Keratinocyte (primary cell): ENCODE data around the gene GINS1. TPM values are rescaled to one million over a fixed set of nuclear protein-coding genes. Genes with fewer than 3 reads are reported as not detected.

Source experiments
- DNase-seq: peaks from one replicate; pipeline ENCODE4 v3.0.0-alpha.2; 2011; ENCODE audit warnings: low read depth, missing footprints, low spot score
- FAIRE-seq: peaks from 2 replicates; lab custom pipeline; 2011; peaks lifted over from hg19 to GRCh38; lab: Jason Lieb, UNC
- H2AFZ ChIP-seq: 2 replicates; pipeline ENCODE4 v1.6.0; 2012; ENCODE audit warnings: low read length, control low read depth, inconsistent platforms; ENCODE audit not compliant: control insufficient read depth
- H3K27ac ChIP-seq: 2 replicates; pipeline ENCODE4 v1.5.1; 2011; ENCODE audit warnings: low read length; ENCODE audit not compliant: control insufficient read depth, insufficient read depth
- H3K27me3 ChIP-seq: 3 replicates; pipeline ENCODE4 v1.6.0; 2011; ENCODE audit warnings: low read length; ENCODE audit not compliant: control insufficient read depth, insufficient read depth; ENCODE audit errors: extremely low read depth
- H3K36me3 ChIP-seq, 2 experiments: 2 replicates in 1 of 2; 3 replicates in 1 of 2; pipeline ENCODE4 v1.5.1; 2011; ENCODE audit warnings: low read length in 2 of 2, mild to moderate bottlenecking in 1 of 2; ENCODE audit not compliant: control insufficient read depth in 2 of 2, insufficient read depth in 2 of 2; ENCODE audit errors: extremely low read depth in 1 of 2
- H3K4me1 ChIP-seq: 3 replicates; pipeline ENCODE4 v1.5.1; 2011; ENCODE audit warnings: low read length; ENCODE audit not compliant: control insufficient read depth, insufficient read depth; ENCODE audit errors: extremely low read depth
- H3K4me2 ChIP-seq: 3 replicates; pipeline ENCODE4 v1.6.0; 2011; ENCODE audit warnings: low read depth, low read length; ENCODE audit not compliant: control insufficient read depth, insufficient read depth; ENCODE audit errors: extremely low read depth
- H3K4me3 ChIP-seq, 3 experiments: fragments of 200-600 bp in 1 of 3; sonication (generic) in 1 of 3; 2 replicates in 2 of 3; 3 replicates in 1 of 3; pipeline ENCODE4 v1.5.1; 2011 to 2016; ENCODE audit warnings: low read length in 3 of 3, mild to moderate bottlenecking in 3 of 3, control low read depth in 2 of 3, inconsistent platforms in 1 of 3, low read depth in 1 of 3, mixed read lengths in 1 of 3, mixed run types in 1 of 3, moderate library complexity in 1 of 3; ENCODE audit not compliant: control insufficient read depth in 2 of 3, insufficient read depth in 2 of 3; ENCODE audit errors: extremely low read depth in 1 of 3
- H3K79me2 ChIP-seq: 2 replicates; pipeline ENCODE4 v1.6.0; 2012; ENCODE audit warnings: low read length; ENCODE audit not compliant: control insufficient read depth, insufficient read depth
- H3K9ac ChIP-seq: 3 replicates; pipeline ENCODE4 v1.6.0; 2011; ENCODE audit warnings: low read length; ENCODE audit not compliant: control insufficient read depth, insufficient read depth; ENCODE audit errors: extremely low read depth
- H3K9me1 ChIP-seq: 3 replicates; pipeline ENCODE4 v1.6.0; 2011; ENCODE audit warnings: low read length; ENCODE audit not compliant: control insufficient read depth, insufficient read depth; ENCODE audit errors: extremely low read depth
- H3K9me3 ChIP-seq: 2 replicates; pipeline ENCODE4 v1.5.1; 2012; ENCODE audit warnings: low read depth, low read length; ENCODE audit not compliant: control insufficient read depth
- H4K20me1 ChIP-seq: 3 replicates; pipeline ENCODE4 v1.6.0; 2011; ENCODE audit warnings: low read length; ENCODE audit not compliant: control insufficient read depth, insufficient read depth; ENCODE audit errors: extremely low read depth
- EZH2 ChIP-seq: IDR thresholded peaks from one replicate; pipeline ENCODE4 v1.6.1; 2012; ENCODE audit warnings: inconsistent platforms, mild to moderate bottlenecking, low read length, moderate library complexity
- dilution Hi-C: fragments of 300-500 bp; cut with MboI; formaldehyde crosslinking; loops from one replicate; pipeline ENCODE4 v1.7.0; 2020; ENCODE audit warnings: low sequenced_read_pairs; ENCODE audit not compliant: extremely low pct_ligation_motif_present
- polyA plus RNA-seq, 5 experiments: library from polyadenylated mRNA; depleted of rRNA in 3 of 5; stranded (reverse) in 3 of 5; stranded (forward) in 1 of 5; unstranded in 1 of 5; fragments of >200 nt; gene quantifications; 1 replicate in 1 of 5; 2 replicates in 3 of 5; 3 replicates in 1 of 5; pipeline versions ENCODE4 v1.2.1 to v1.2.3, GENCODE V29; 2011 to 2012; ENCODE audit warnings: missing spikeins in 2 of 5, low read depth in 1 of 5, low replicate concordance in 1 of 5
- TF ChIP-seq, protein P1 (sequence below), 3 experiments: IDR thresholded peaks in 1 of 3; conservative IDR thresholded peaks in 1 of 3; optimal IDR thresholded peaks in 1 of 3; 2 replicates in 2 of 3; 3 replicates in 1 of 3; pipeline versions ENCODE3 to v1.5.1; 2011; ENCODE audit warnings: low read length in 3 of 3, mild to moderate bottlenecking in 3 of 3, moderate library complexity in 2 of 3, control low read depth in 1 of 3, inconsistent platforms in 1 of 3; ENCODE audit not compliant: insufficient read depth in 2 of 3; ENCODE audit errors: extremely low read depth in 1 of 3

The GINS1 gene
- polyA plus RNA-seq, 1 donor (not counting 4 experiments of a cell fraction or from before 2014, with no cell fraction given), result 12.5 TPM

DNA sequence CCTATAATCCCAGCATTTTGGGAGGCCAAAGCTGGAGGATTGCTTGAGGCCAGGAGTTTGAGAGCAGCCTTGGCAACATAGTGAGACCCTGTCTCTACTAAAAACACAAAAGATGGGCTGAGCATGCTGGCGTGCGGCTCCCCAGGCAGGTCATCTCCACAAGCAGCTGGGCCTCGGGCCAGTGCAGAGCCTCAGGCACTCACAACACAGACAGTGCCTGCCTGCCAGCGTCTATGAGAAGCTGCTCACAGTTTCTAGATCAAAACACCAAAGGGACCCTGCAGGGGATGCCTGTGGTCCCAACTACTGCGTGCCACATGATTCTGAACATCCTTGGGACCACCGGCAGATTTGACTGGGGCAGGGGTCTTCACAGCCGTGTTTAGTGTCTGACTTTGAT is 59.4 kb downstream of the GINS1 start:
- Histone ChIP-seq H3K36me3 (no peaks in the 10 kb centered on the region), H3K27me3 (no peaks in the 10 kb centered on the region), H3K9ac (no peak overlapping the region), H3K4me2 (no peak overlapping the region), H4K20me1 (no peaks in the 10 kb centered on the region), H3K4me3 (no peak overlapping the region), H3K79me2 (no peaks in the 10 kb centered on the region), H3K9me3 (no peaks in the 10 kb centered on the region), H3K4me1 (no peaks in the 10 kb centered on the region), H2AFZ (no peak overlapping the region), H3K9me1 (no peaks in the 10 kb centered on the region), H3K27ac (no peak overlapping the region)
- DNase-seq, result no peak
- dilution Hi-C loops, result no loop called here
- TF ChIP-seq, protein P1, sequence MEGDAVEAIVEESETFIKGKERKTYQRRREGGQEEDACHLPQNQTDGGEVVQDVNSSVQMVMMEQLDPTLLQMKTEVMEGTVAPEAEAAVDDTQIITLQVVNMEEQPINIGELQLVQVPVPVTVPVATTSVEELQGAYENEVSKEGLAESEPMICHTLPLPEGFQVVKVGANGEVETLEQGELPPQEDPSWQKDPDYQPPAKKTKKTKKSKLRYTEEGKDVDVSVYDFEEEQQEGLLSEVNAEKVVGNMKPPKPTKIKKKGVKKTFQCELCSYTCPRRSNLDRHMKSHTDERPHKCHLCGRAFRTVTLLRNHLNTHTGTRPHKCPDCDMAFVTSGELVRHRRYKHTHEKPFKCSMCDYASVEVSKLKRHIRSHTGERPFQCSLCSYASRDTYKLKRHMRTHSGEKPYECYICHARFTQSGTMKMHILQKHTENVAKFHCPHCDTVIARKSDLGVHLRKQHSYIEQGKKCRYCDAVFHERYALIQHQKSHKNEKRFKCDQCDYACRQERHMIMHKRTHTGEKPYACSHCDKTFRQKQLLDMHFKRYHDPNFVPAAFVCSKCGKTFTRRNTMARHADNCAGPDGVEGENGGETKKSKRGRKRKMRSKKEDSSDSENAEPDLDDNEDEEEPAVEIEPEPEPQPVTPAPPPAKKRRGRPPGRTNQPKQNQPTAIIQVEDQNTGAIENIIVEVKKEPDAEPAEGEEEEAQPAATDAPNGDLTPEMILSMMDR (optimal IDR thresholded peaks at IDR 0.05 in 1 of 3, IDR thresholded peaks at IDR 0.05 in 1 of 3, conservative IDR thresholded peaks at IDR 0.05 in 1 of 3; ENCODE audit: extremely low read depth in 1 of 3, insufficient read depth in 2 of 3, low read length in 3 of 3), result no peak
- TF ChIP-seq EZH2, result no peak
- FAIRE-seq, result no peak

DNA sequence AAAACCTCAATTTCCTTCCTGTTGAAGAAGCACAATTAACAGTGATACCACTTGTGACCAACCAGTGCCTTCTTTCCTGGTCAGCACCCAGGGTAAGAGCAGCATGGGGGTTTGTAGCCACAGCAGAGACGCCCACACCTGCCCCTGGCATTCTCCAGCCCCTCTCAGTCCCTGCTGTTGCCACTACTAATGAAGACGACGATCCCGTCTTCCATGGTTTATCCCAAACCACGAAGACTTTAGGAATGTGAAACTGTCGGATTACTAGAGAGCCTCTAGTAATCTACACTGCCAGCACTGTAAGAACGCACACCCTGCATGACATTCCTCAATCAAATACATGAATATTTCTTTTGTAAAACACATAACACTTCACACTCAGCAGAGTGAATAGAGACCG is 60.0 kb downstream of the GINS1 start:
- Histone ChIP-seq H3K27ac (no peak overlapping the region), H3K4me3 (no peak overlapping the region), H3K4me2 (no peak overlapping the region), H2AFZ (no peak overlapping the region), H4K20me1 (no peaks in the 10 kb centered on the region), H3K27me3 (no peaks in the 10 kb centered on the region), H3K4me1 (no peaks in the 10 kb centered on the region), H3K9me1 (no peaks in the 10 kb centered on the region), H3K79me2 (no peaks in the 10 kb centered on the region), H3K9ac (no peak overlapping the region), H3K36me3 (no peaks in the 10 kb centered on the region), H3K9me3 (no peaks in the 10 kb centered on the region)
- dilution Hi-C loops, result no loop called here
- no peak for DNase-seq
- no peak for TF ChIP-seq EZH2
- FAIRE-seq, result no peak
